AG04449 (cell line): ENCODE measurements around the gene DBNDD2.

Experiments used
- CTCF ChIA-PET: fragments of 350-600 bp; formaldehyde crosslinking; extraction: SDS; loops from one replicate; lab custom pipeline; 2021; ENCODE audit warnings: antibody characterized with exemption; lab: Yijun Ruan, JAX
- POLR2A ChIA-PET: fragments of 400-600, 350-600 bp; formaldehyde crosslinking; extraction: SDS; loops from one replicate; lab custom pipeline; 2020; ENCODE audit warnings: antibody characterized with exemption, inconsistent platforms; lab: Yijun Ruan, JAX
- DNase-seq: peaks from one replicate; pipeline ENCODE4 v3.0.0-alpha.2; 2010; ENCODE audit warnings: low read depth, low spot score
- H3K4me3 ChIP-seq: 2 replicates; pipeline ENCODE4 v1.5.1; 2011; ENCODE audit warnings: low read depth, mild to moderate bottlenecking, control low read depth, low read length
- CTCF ChIP-seq: IDR thresholded peaks from one replicate; pipeline ENCODE4 v1.5.1; 2011; ENCODE audit warnings: mild to moderate bottlenecking, moderate library complexity, low read length, control low read depth, inconsistent platforms; ENCODE audit not compliant: insufficient read depth; ENCODE audit errors: missing control alignments

The DBNDD2 gene

GRCh38 chr20:45400346-45401031, 7.6 kb upstream of the DBNDD2 start:
- CTCF ChIA-PET: interaction anchor here (1.4 kb wide), 1 partner anchor 36 kb away, joined by 3 read pairs; no protein-coding TSS in a partner anchor
- TF ChIP-seq CTCF: no peak

GRCh38 chr20:45402946-45403345, 5.1 kb upstream of the DBNDD2 start:
- TF ChIP-seq CTCF: no peak
- ChIA-PET CTCF (interaction anchor here (0.6 to 1.8 kb wide), 4 partner anchors 10 to 47 kb away, joined by 3 to 11 read pairs (median 6); no protein-coding TSS in a partner anchor), POLR2A (no interaction called here)
- DNase-seq: no peak
- H3K4me3 ChIP-seq: no peak overlapping the region

More at GRCh38 chr20:45400346-45401031, 7.6 kb upstream of the DBNDD2 start:
- no peak overlapping the region for H3K4me3 ChIP-seq
- POLR2A ChIA-PET: no interaction called here
- no peak for DNase-seq

- CTCF ChIA-PET: interaction anchor here (0.8 to 1.8 kb wide), 4 partner anchors 31 to 46 kb away, joined by 3 to 6 read pairs (median 4); partner anchors contain the start of gene SYS1
- POLR2A ChIA-PET: interaction anchor here (0.7 kb wide), 1 partner anchor 29 kb away, joined by 3 read pairs; no protein-coding TSS in a partner anchor
Measured at GRCh38 chr20:45404438-45404837, 3.7 kb upstream of the DBNDD2 start.

DNA sequence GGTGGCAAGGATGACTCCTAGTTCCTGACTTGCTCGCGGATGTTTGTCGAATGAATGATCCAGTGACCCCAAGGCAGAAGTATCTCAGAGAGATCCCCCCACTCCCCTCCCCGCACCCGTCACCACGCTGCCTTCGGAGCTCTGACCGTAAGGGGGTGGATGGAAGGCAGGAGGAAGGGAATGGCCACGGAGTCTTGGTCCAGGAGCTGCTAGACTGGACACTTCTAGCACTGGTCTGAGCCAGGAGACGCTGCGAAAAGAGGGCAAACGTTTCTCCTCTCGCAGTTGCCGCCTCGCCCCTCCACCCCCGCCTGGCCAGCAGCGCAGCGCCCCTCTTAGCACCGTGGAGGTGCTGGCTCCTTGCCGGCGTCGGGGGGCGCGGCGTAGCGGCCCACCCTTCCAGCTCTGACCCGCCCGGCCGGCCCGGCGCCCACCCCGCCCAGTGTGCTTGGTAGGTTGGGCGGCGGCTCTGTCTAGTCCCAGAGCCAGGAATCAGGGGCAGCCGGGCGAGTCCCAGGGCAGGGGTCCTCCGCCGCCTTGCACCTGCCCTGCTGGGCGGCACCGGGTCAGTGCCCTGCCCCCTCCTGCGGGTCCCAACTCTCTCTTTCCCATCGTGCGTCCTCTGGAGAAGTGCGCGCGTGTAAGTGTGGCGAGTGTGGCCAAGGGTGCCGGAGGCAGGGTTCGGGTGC, 2.4 kb upstream of the DBNDD2 start:
- no peak for TF ChIP-seq CTCF
- CTCF ChIA-PET: no interaction called here
- peak overlapping the region; percentile 66 for H3K4me3 ChIP-seq
- DNase-seq: no peak
- POLR2A ChIA-PET: interaction anchor here (1.9 kb wide), 1 partner anchor 58 kb away, joined by 9 read pairs; the partner anchor contains the start of gene SDC4

More at GRCh38 chr20:45404438-45404837, 3.7 kb upstream of the DBNDD2 start:
- no peak overlapping the region for H3K4me3 ChIP-seq
- DNase-seq: no peak
- no peak for TF ChIP-seq CTCF

DNA sequence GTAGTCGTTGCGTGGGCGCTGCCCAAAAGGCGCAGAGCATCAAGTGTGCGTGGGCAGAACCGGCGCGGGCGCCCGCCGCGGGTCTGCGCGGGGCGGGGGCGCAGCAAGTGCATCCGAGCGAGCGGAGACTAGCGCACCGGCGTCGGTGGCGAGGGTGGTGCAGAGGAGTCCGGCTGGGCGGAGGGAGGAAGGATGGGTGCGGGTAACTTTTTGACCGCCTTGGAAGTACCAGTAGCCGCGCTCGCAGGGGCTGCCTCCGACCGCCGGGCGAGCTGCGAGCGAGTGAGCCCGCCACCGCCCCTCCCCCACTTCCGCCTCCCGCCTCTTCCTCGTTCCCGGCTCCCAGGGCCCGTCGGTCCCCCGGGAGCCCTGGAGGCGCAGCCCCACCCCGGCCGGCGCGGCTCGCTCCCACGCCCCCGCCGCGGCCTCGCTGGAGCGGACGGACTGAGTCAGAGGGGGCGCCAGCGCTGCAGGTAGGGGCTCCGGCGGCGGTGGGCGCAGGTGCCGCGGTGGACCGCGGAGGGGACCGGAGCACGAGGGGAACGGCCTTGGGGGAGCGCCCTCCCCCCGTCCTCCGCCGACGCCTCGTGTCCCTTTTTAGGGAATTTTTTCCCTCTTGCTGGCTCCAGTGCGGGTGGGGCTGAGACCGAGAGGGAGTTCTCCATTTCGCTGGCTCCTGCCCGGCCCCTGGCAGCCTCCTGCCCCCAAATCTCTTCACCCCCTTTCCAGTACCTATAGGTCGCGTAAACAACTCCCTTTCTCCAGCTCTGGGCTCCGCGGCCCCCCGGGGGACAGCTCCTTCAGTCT, 1.6 kb upstream of the DBNDD2 start:
- CTCF ChIA-PET: interaction anchor here (0.6 to 4.0 kb wide), 9 partner anchors 10 to 498 kb away, joined by 3 to 21 read pairs (median 4); partner anchors contain the start of genes PIGT and SYS1
- no peak for DNase-seq
- no peak for TF ChIP-seq CTCF
- H3K4me3 ChIP-seq: peak overlapping the region; percentile 66
- POLR2A ChIA-PET: interaction anchor here (1.9 to 2.1 kb wide), 2 partner anchors 43 to 59 kb away, joined by 6 to 9 read pairs; partner anchors contain the start of genes SDC4 and SYS1
